HG03457 (cell line): ENCODE measurements around the gene CTNND2.

Source experiments
- ATAC-seq: cut with Tn5 transposase; IDR thresholded peaks from one replicate; pipeline ENCODE4 v1.9.1; 2021; ENCODE audit warnings: moderate number of reproducible peaks; ENCODE audit not compliant: unreplicated experiment

The CTNND2 gene

GRCh38 chr5:11289208-11289607, 615.0 kb downstream of the CTNND2 start:
- no peak for ATAC-seq

GRCh38 chr5:11281842-11282241, 622.4 kb downstream of the CTNND2 start:
- no peak for ATAC-seq

GRCh38 chr5:11277323-11277722, 626.9 kb downstream of the CTNND2 start:
- no peak for ATAC-seq

- no peak for ATAC-seq
Observed at GRCh38 chr5:11273180-11273903, 630.9 kb downstream of the CTNND2 start.

GRCh38 chr5:11269515-11269914, 634.7 kb downstream of the CTNND2 start:
- ATAC-seq = no peak

- ATAC-seq = no peak
Observed at GRCh38 chr5:11268891-11269290, 635.4 kb downstream of the CTNND2 start.

GRCh38 chr5:11266331-11266730, 637.9 kb downstream of the CTNND2 start:
- ATAC-seq = no peak

- ATAC-seq = no peak
Observed at GRCh38 chr5:11261241-11261640, 643.0 kb downstream of the CTNND2 start.

- no peak for ATAC-seq
Observed at GRCh38 chr5:11258001-11258400, 646.2 kb downstream of the CTNND2 start.

GRCh38 chr5:11252523-11252922, 651.7 kb downstream of the CTNND2 start:
- no peak for ATAC-seq

GRCh38 chr5:11252075-11252474, 652.2 kb downstream of the CTNND2 start:
- ATAC-seq = no peak

GRCh38 chr5:11251247-11251646, 653.0 kb downstream of the CTNND2 start:
- no peak for ATAC-seq

- ATAC-seq = no peak
Observed at GRCh38 chr5:11248966-11249365, 655.3 kb downstream of the CTNND2 start.

GRCh38 chr5:11247224-11247623, 657.0 kb downstream of the CTNND2 start:
- no peak for ATAC-seq

- no peak for ATAC-seq
Observed at GRCh38 chr5:11240293-11241190, 663.7 kb downstream of the CTNND2 start.

GRCh38 chr5:11239261-11240015, 664.8 kb downstream of the CTNND2 start:
- no peak for ATAC-seq

- ATAC-seq = no peak
Observed at GRCh38 chr5:11234501-11234911, 669.7 kb downstream of the CTNND2 start.

- no peak for ATAC-seq
Observed at GRCh38 chr5:11230890-11231289, 673.4 kb downstream of the CTNND2 start.

GRCh38 chr5:11227064-11227463, 677.2 kb downstream of the CTNND2 start:
- no peak for ATAC-seq

GRCh38 chr5:11224436-11225187, 679.6 kb downstream of the CTNND2 start:
- ATAC-seq = no peak

GRCh38 chr5:11222169-11222568, 682.1 kb downstream of the CTNND2 start:
- no peak for ATAC-seq
